ENCODE results near the gene RPS6KA5.
"Not testable (repeated sequence)": the region's sequence is repeated elsewhere in the genome, so short reads cannot be mapped to it uniquely, and the experiment has no call there.

RPS6KA5 gene

DNA sequence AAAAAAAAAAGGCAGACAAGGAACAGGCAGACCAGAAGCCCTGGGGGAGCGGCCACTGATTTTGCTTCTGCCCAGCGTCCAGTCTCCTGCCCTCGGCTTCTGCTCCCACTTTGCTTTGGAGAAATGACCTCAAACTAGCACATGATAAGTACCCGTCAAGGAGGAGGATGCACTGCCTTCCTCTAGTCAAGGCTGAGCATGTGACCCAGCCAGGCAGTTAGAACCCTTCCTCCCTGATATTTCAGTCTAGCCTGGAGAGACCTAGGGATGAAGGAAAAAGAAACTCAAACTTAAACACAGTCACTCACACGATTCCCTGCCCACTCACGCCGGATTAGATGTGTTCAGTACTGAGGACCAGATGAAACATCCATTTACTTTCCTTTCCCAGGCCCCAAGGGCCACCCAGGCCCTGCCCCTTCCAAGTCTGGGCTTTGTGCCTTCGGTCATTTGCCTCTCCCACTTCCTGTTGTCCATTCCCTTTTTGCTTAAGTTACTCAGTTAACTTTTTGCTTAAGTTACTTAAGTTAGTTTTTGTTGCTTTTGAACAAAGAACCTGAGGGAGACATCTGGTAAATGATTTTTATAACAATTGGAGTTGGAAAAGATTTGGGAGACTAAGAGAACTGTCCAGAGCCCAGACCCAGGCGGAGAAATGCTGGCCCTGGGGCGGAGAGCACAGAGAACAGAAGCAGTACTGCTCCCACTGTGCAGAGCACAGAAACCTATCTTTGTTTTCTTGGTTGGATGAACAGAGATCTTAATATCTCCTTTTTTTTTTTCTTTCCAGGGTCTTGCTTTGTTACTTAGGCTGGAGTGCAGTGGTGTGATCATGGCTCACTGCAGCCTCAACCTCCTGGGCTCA is 221.2 kb downstream of the RPS6KA5 start:
- POLR2A ChIA-PET (ENCODE audit: low non-redundant PET) = no interaction called here
- no peak for DNase-seq (ENCODE audit: low spot score)

DNA sequence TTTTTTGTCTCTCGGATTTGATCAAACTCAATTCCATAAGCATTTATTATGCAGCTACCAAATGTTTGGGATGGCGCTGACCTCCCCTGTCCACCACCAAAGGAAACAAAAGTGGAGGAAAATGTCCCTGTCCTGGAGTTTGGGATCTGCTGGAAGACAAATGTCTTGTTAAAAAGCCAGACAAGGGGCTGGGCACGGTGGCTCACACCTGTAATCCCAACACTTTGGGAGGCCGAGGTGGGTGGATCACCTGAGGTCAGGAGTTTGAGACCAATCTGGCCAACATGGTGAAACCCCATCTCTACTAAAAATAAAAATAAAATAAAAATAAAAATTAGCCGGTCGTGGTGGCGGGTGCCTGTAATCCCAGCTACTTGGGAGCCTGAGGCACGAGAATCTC is 221.9 kb downstream of the RPS6KA5 start:
- POLR2A ChIA-PET (ENCODE audit: low non-redundant PET); DNase-seq (ENCODE audit: low spot score); H3K27ac ChIP-seq: not testable (repeated sequence)
- CTCF ChIA-PET = interaction anchor here (0.5 kb wide), 1 partner anchor 380 kb away, joined by 3 read pairs; no protein-coding TSS in a partner anchor

More for the DNA sequence above, 221.2 kb downstream of the RPS6KA5 start:
- CTCF ChIA-PET = no interaction called here
- TF ChIP-seq, protein P1, sequence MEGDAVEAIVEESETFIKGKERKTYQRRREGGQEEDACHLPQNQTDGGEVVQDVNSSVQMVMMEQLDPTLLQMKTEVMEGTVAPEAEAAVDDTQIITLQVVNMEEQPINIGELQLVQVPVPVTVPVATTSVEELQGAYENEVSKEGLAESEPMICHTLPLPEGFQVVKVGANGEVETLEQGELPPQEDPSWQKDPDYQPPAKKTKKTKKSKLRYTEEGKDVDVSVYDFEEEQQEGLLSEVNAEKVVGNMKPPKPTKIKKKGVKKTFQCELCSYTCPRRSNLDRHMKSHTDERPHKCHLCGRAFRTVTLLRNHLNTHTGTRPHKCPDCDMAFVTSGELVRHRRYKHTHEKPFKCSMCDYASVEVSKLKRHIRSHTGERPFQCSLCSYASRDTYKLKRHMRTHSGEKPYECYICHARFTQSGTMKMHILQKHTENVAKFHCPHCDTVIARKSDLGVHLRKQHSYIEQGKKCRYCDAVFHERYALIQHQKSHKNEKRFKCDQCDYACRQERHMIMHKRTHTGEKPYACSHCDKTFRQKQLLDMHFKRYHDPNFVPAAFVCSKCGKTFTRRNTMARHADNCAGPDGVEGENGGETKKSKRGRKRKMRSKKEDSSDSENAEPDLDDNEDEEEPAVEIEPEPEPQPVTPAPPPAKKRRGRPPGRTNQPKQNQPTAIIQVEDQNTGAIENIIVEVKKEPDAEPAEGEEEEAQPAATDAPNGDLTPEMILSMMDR (conservative IDR thresholded peaks at IDR 0.05; ENCODE audit: low read depth) = no peak
- H3K27ac ChIP-seq = peak overlapping the region; percentile 7; the same call in 1 of the 2 replicates

DNA sequence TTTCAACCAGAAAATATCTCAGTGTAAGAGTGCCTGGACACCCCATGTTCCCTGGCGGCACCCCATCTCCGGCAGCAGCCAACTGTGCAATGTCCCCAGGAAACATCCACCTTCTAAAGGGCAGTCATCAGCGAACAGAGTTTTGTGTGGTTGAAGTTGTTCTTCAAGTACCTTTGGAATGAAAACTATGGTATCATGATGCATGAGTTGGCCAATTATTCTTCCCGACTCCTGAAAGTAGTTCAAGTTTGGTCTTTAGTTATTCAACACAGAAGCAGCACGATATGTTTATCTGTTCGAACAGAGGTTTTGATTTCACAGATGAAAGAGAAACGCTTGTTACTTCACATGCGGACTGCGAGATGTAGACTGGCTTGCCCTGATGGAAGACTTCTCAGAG is 223.1 kb downstream of the RPS6KA5 start:
- CTCF ChIA-PET = no interaction called here
- TF ChIP-seq, protein P1 (conservative IDR thresholded peaks at IDR 0.05; ENCODE audit: low read depth) = no peak

DNA sequence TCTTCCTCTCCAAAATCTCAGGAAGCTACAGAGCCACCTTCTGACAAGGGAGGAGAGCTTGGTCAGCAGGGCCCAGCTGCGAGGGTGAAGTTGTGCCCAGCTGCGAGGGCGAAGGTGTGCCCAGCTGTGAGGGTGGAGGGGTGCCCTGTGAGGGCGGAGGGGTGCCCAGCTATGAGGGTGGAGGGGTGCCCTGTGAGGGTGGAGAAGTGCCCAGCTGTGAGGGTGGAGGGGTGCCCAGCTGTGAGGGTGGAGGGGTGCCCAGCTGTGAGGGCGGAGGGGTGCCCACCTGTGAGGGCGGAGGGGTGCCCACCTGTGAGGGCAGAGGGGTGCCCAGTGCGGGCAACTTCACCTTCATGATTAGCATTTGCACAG is 223.8 kb downstream of the RPS6KA5 start:
- POLR2A ChIA-PET (ENCODE audit: low non-redundant PET) = no interaction called here
- TF ChIP-seq, protein P1 (conservative IDR thresholded peaks at IDR 0.05; ENCODE audit: low read depth) = no peak
- CTCF ChIA-PET = interaction anchor here (0.6 kb wide), 1 partner anchor 1809 kb away, joined by 4 read pairs; no protein-coding TSS in a partner anchor

More for the DNA sequence above, 223.1 kb downstream of the RPS6KA5 start:
- no peak overlapping the region for H3K27ac ChIP-seq
- POLR2A ChIA-PET (ENCODE audit: low non-redundant PET) = no interaction called here
- DNase-seq (ENCODE audit: low spot score) = no peak

DNA sequence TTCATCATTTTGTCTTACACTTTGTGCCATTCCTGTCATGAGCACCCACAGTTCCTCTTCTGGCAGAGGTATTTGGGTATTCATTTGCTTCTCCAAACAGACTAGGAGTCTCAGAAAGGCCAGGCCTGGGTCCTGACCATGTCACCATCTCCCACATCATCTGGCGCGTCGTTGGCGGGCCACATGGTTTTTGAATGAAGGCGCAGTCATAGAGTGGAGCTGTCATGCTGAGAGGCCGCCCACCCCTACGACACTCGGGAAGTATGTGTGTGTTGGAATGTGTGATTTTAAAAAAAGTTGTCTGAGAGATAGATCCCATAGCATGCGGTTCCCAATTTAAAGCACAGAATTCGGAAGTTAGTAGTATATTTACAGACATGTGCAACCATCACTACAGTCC is 228.6 kb downstream of the RPS6KA5 start:
- no peak overlapping the region for H3K27ac ChIP-seq
- TF ChIP-seq, protein P1 (conservative IDR thresholded peaks at IDR 0.05; ENCODE audit: low read depth) = no peak
- CTCF ChIA-PET = interaction anchor here (0.6 kb wide), 1 partner anchor 34 kb away, joined by 3 read pairs; no protein-coding TSS in a partner anchor
- no peak for DNase-seq (ENCODE audit: low spot score)
- POLR2A ChIA-PET (ENCODE audit: low non-redundant PET) = no interaction called here

More for the DNA sequence above, 223.8 kb downstream of the RPS6KA5 start:
- DNase-seq (ENCODE audit: low spot score) = no peak
- no peak overlapping the region for H3K27ac ChIP-seq

DNA sequence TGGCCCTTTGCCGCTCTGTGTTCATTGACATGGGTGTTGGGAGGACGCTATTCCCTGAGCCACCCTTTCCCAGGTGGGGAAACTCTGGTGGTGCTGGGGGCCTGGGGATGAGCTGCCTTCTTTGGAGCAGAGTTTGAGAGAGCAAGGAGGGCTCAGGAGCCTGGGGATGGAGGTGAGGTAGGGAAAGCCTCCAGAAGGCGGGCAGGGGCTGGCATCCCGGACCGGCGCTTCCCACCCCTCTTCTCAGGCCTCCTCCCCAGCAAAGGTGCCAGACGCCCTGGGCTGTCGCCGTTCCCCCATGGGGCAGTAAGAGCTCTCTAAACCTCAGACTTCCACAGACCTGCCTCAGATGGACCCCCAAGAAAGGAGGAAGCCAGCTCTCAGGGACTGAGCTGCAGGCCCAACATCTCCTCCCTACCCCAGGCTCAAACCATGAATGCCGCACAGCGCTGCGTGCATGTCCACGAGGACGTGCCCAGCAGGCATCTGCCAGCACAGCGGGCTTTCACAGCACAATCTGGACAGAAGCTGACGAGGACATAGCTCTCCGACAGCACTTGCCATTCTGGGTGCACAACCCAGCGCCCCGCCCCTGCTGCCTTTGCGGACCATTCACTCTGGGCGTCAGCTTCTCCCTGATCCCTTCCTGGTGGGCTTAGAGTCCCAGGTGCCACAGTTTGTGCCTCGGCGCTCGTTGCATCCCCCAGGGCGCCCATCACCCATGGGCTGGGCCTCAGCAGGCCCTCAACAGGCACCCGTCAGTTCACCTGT is 229.3 kb downstream of the RPS6KA5 start:
- TF ChIP-seq, protein P1 (conservative IDR thresholded peaks at IDR 0.05; ENCODE audit: low read depth) = no peak
- CTCF ChIA-PET = interaction anchor here (0.6 kb wide), 1 partner anchor 35 kb away, joined by 3 read pairs; no protein-coding TSS in a partner anchor
- POLR2A ChIA-PET (ENCODE audit: low non-redundant PET) = no interaction called here
- no peak overlapping the region for H3K27ac ChIP-seq
- no peak for DNase-seq (ENCODE audit: low spot score)
